Heart right ventricle (tissue), 16 donors: ENCODE results near the gene LRRC51. TPM values are rescaled to one million over a fixed set of nuclear protein-coding genes. Genes with fewer than 3 reads are reported as not detected.

ENCODE experiments used
- ATAC-seq, 8 donors: fragments of 200-7000 bp; cut with Tn5 transposase; one replicate each; pipeline ENCODE4 v1.9.1; 2020; ENCODE audit warnings: mild to moderate bottlenecking in 8 of 8, moderate library complexity in 8 of 8, moderate number of reproducible peaks in 1 of 8
- DNase-seq, 2 donors: peaks; one replicate each; pipeline ENCODE4 v3.0.0-alpha.2; 2020
- H3K27ac ChIP-seq, 10 donors: fragments of 200-600 bp; sonication (generic) in 2 of 10; one replicate each; pipeline versions ENCODE4 v1.5.0 to v1.8.0; 2020 to 2022; ENCODE audit warnings: mild to moderate bottlenecking in 3 of 10
- H3K27me3 ChIP-seq, 7 donors: fragments of 200-600 bp; one replicate each; pipeline ENCODE4 v1.8.0; 2021 to 2022; ENCODE audit warnings: mild to moderate bottlenecking in 2 of 7
- H3K36me3 ChIP-seq, 9 donors: fragments of 200-600 bp; sonication (generic) in 1 of 9; one replicate each; pipeline versions ENCODE4 v1.5.0 to v1.8.0; 2020 to 2022; ENCODE audit warnings: mild to moderate bottlenecking in 2 of 9
- H3K4me1 ChIP-seq, 9 donors: fragments of 200-600 bp; sonication (generic) in 1 of 9; one replicate each; pipeline versions ENCODE4 v1.5.0 to v1.8.0; 2020 to 2022; ENCODE audit warnings: mild to moderate bottlenecking in 4 of 9
- H3K4me3 ChIP-seq, 10 donors: fragments of 200-600 bp; sonication (generic) in 2 of 10; one replicate each; pipeline versions ENCODE4 v1.5.0 to v1.8.0; 2020 to 2022; ENCODE audit warnings: mild to moderate bottlenecking in 7 of 10, moderate library complexity in 2 of 10
- H3K9me3 ChIP-seq, 11 donors: fragments of 200-600 bp in 10 of 11; sonication (generic) in 2 of 11; one replicate each; pipeline versions ENCODE4 v1.5.0 to v1.8.0; 2013 to 2022; ENCODE audit warnings: mild to moderate bottlenecking in 2 of 11, control low read depth in 1 of 11, moderate library complexity in 1 of 11
- CTCF ChIP-seq, 9 donors: fragments of 200-600 bp; sonication (generic) in 2 of 9; IDR thresholded peaks; one replicate each; pipeline versions ENCODE4 v1.5.0 to v1.8.0; 2021 to 2022; ENCODE audit warnings: antibody characterized with exemption in 9 of 9, mild to moderate bottlenecking in 5 of 9, moderate library complexity in 1 of 9
- intact Hi-C, 10 donors: fragments of 100-400 bp; cut with DNase I; formaldehyde crosslinking; loops; one replicate each; pipeline versions ENCODE4 v1.11.1 to v1.14.2; 2022
- polyA plus RNA-seq, 2 donors: library from polyadenylated mRNA; stranded (reverse); fragments of 200-250 nt; gene quantifications; one replicate each; pipeline ENCODE4 v1.2.3, GENCODE V29; 2013
- total RNA-seq, 10 donors: library from RNA; stranded (reverse); fragmentation: NEBNext Ultra II Directional in 3 of 10; extraction: Animal tissue kit (Norgen Biotek cat#: 25700) in 3 of 10; gene quantifications; one replicate each; pipeline versions ENCODE4 v1.2.1 to v1.2.4, GENCODE V29; 2021 to 2023
- donor health status: Arrhythmogenic right ventricular cardiomyopathy.
- donor health status: ischemic (EF 13 %, LVEDD 7.1; RV severe dilation, severe dysfunction).
- donor health status: healthy with polysubstance abuse.
- donor health status: DM: no; HTN: yes; CAD: no.
- donor health status: DM: no; HTN: no; CAD: no.
- donor health status: ischemic (EF 25% LVEDD 6.9; RV normal size, moderate dysfunction).
- donor health status: ischemic (EF 25% LVEDD 5.7; RV mildly dilated, moderate dysfunction).
- donor health status: healthy.
- donor health status: DM: yes; HTN: yes; CAD: no.
- donor health status: Ischemic cardiomyopathy.
- donor health status: ischemic (EF 35%, LVEDD 5.7; RV mildly dilated, moderate dysfunction).
- donor health status: nonischemic (EF 11% LVEDD 7.7; RV severe dilation, severe dysfunction).
- donor health status: DM: yes; HTN: yes; CAD: no.
- donor health status: PGD.
- donor health status: ischemic (EF 29% LVEDD 5.4; RV normal size, mild dysfunction).
- donor health status: nonischemic (EF 23%, LVEDD 6.1; RV moderate dilation, normal function).

LRRC51 gene
- total and polyA plus RNA-seq, 12 donors = 2.3 to 9.1 (median 4.0) TPM

DNA sequence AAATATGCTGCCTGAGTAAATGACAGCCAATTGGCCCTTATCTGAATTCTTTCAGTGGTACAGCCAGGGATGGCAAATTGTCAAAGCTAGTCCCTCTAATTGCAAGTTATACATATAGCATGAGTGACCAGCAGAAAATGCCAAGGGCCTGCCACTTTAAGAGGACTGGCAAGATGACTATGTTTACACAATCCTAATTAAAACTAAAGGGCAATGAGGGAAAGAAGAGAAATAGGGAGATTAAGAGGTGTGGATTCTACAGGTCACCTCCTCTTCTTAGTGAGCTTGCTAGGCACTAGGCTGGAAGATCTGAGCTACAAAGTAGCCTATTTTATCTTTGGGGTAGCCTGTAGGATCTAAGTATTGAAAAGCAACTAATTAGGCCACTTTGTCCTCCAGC lies 13.8 kb upstream of the LRRC51 start:
- Histone ChIP-seq H3K27me3 (no peaks in the 10 kb centered on the region), H3K9me3 (no peaks in the 10 kb centered on the region), H3K4me3 (no peak overlapping the region), H3K36me3 (peaks cover 0 to 55% (median 0%) of the 10 kb centered on the region in 9 donors), H3K4me1 (peaks cover 6 to 59% (median 42%) of the 10 kb centered on the region in 9 donors), H3K27ac (peak overlapping the region in 8 of 10 donors; percentile 5 to 87 (median 45))
- TF ChIP-seq CTCF (IDR thresholded peaks at IDR 0.05) = no peak
- no peak for ATAC-seq
- intact Hi-C loops = no loop called here
- no peak for DNase-seq

DNA sequence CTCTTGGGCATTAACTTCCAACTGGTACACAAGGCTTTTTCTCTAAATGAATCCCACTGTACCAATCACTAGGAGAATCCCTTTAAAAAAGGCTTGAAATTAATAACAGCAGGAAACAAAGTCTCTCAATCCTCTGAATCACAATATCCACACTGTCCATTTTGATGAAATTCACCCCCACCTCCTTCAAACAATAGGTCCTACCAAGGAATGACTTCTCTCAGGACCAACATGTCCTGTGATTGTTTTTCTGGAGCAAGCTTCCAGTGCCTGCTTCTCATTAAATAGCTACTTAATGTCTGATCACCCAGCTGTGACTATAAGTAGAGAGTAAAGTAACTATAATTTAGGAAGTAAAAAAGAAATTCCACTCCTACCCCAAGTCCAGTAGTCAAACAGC lies 13.4 kb upstream of the LRRC51 start:
- Histone ChIP-seq H3K4me3 (no peak overlapping the region), H3K4me1 (peaks cover 6 to 63% (median 46%) of the 10 kb centered on the region in 9 donors), H3K9me3 (no peaks in the 10 kb centered on the region), H3K27ac (peak overlapping the region in 7 of 10 donors; percentile 5 to 87 (median 51)), H3K27me3 (no peaks in the 10 kb centered on the region), H3K36me3 (peaks cover 0 to 51% (median 0%) of the 10 kb centered on the region in 9 donors)
- DNase-seq (no peak), ATAC-seq (no peak)
- intact Hi-C loops = no loop called here
- TF ChIP-seq CTCF (IDR thresholded peaks at IDR 0.05) = no peak

DNA sequence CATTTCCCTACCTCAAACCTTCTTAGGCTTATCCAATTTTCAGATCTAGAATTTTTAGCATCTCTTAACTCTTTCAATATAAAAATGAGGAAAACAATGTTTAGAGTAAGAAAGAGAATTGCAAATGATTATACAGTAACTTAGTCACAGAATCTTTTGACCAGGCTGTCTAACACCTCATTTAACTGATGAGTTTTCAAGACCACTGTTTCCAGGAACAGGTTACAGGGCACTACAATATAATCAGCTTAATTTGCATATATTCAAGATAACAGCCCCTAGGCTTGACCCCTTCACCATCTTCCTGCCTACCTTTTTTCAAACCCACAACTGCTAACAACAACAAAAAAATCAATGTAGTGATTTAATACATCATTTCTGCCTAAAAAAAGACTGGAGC lies 13.0 kb upstream of the LRRC51 start:
- Histone ChIP-seq H3K27ac (peak overlapping the region in 6 of 10 donors; percentile 5 to 87 (median 54)), H3K4me3 (no peak overlapping the region), H3K4me1 (peaks cover 6 to 67% (median 48%) of the 10 kb centered on the region in 9 donors), H3K36me3 (peaks cover 0 to 47% (median 0%) of the 10 kb centered on the region in 9 donors), H3K27me3 (no peaks in the 10 kb centered on the region), H3K9me3 (no peaks in the 10 kb centered on the region)
- ATAC-seq (no peak), DNase-seq (no peak)
- TF ChIP-seq CTCF (IDR thresholded peaks at IDR 0.05) = no peak
- intact Hi-C loops = no loop called here

DNA sequence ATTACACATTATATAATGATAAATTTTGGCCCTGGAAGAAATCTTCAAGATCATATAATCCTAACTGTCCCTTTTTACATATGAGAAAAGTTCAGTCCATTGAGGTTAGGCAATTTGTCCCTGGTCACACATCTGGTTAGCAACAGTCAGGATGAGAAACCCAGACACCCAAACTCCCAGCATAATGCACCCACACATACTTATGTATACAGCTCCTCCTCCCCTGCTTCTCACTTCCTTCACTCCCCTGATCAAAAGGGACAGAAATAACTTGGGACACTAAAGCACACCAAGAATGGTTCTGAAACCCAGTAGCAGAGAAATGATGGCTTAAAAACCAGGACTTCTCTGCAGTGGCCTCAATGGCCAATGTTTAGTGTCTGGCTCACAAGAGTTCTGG lies 11.4 kb upstream of the LRRC51 start:
- H3K27me3 ChIP-seq = no peaks in the 10 kb centered on the region
- peak in 4 of 8 donors; percentile 27 to 43 (median 35) for ATAC-seq
- no peaks in the 10 kb centered on the region for H3K9me3 ChIP-seq
- peaks cover 6 to 70% (median 48%) of the 10 kb centered on the region in 9 donors for H3K4me1 ChIP-seq
- peaks cover 0 to 37% (median 0%) of the 10 kb centered on the region in 9 donors for H3K36me3 ChIP-seq
- DNase-seq = no peak
- H3K27ac ChIP-seq = peak overlapping the region in 9 of 10 donors; percentile 34 to 87 (median 71)
- TF ChIP-seq CTCF (IDR thresholded peaks at IDR 0.05) = no peak
- intact Hi-C loops = no loop called here
- peak overlapping the region in 1 of 10 donors; percentile 19 for H3K4me3 ChIP-seq
